ENCODE data around the gene ADAMTSL5.

ADAMTSL5 gene

DNA sequence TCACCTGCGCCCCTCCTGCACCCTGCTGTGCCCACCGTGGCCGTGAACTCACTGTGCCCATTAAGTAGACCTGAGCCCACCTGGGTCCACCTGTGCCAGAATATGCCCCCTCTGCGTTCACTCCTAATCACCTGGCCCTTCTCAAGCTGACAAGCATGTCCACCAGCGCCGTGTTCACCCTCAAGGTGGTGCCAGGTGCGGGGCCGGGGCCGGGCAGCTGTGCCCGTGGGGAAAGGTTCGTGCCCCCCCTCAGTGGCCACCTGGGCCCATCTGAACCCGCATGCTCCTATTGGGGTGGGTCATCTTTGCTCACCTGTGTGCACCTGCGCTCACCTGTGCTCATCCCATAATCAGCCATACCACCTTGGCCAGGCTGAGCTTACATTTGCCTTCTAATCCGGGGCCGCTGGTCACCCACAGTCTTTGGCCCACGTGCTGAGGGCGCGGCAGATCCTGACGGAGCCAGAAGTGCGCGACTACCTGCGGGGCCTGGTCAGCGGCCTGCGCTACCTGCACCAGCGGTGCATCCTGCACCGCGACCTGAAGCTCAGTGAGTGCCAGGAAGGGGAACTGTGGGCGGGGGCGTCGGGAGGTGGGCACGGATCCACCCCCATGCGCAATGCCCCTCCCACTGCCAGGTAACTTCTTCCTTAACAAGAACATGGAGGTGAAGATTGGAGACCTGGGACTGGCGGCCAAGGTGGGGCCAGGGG lies 13.4 kb upstream of the ADAMTSL5 start:
- Histone ChIP-seq H3K27me3 (ENCODE audit: insufficient read depth, poor library complexity, severe bottlenecking) (peaks cover 31% of the 10 kb centered on the region), H3K27ac (ENCODE audit: poor library complexity, severe bottlenecking) (no peak overlapping the region)
- TF ChIP-seq CTCF (IDR thresholded peaks at IDR 0.05; ENCODE audit: poor library complexity, severe bottlenecking), result no peak

DNA sequence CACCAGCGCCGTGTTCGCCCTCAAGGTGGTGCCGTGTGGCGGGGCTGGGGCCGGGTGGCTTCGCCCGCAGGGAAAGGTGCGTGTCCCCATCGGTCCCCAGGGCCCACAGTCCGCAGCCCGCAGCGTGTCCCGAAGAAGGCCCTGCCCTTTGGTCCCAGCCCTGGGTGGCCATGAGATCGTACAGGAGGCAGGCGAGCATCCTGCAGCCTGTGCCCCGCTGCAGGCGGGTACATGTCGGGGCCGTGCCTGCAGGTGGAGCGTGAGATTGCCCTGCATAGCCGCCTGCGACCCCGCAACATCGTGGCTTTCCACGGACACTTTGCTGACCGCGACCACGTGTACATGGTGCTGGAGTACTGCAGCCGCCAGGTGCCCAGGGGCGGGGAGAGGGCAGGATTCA lies 12.5 kb upstream of the ADAMTSL5 start:
- ATAC-seq (ENCODE audit: low read depth) (no peak; the same call in 2 of the 3 replicates), DNase-seq (ENCODE audit: low spot score) (no peak)
- H3K36me3 ChIP-seq (ENCODE audit: low read depth), result no peaks in the 10 kb centered on the region
- no peaks in the 10 kb centered on the region for H3K9me3 ChIP-seq (ENCODE audit: severe bottlenecking)
- no peak overlapping the region for H3K4me3 ChIP-seq (ENCODE audit: severe bottlenecking)
- H3K4me1 ChIP-seq (ENCODE audit: insufficient read depth, poor library complexity, severe bottlenecking), result no peaks in the 10 kb centered on the region
- H3K27me3 ChIP-seq (ENCODE audit: insufficient read depth, poor library complexity, severe bottlenecking), result peaks cover 31% of the 10 kb centered on the region
- no peak for TF ChIP-seq CTCF (IDR thresholded peaks at IDR 0.05; ENCODE audit: poor library complexity, severe bottlenecking)
- H3K27ac ChIP-seq (ENCODE audit: poor library complexity, severe bottlenecking), result no peak overlapping the region

More for the DNA sequence above, 13.4 kb upstream of the ADAMTSL5 start:
- DNase-seq (ENCODE audit: low spot score), result no peak
- Histone ChIP-seq H3K4me3 (ENCODE audit: severe bottlenecking) (no peak overlapping the region), H3K36me3 (ENCODE audit: low read depth) (no peaks in the 10 kb centered on the region), H3K9me3 (ENCODE audit: severe bottlenecking) (no peaks in the 10 kb centered on the region), H3K4me1 (ENCODE audit: insufficient read depth, poor library complexity, severe bottlenecking) (no peaks in the 10 kb centered on the region)
- no peak for ATAC-seq (ENCODE audit: low read depth)

DNA sequence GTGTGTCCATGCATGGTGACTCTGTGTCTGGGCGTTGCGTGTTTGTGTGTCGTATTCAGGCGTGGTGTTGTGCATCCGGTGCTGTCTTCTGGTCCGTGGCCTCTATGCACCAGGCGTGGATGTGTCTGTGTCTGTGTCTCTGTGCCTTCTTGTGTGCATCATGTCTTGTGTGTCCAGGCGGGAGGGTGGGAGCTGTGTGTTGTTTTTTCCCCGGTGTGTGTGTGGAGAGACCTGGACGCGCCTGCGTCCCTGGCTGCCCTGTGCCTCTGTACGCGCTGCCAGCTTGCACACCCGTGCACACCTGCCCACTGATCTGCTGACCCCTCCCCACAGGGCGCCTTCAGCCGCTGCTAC lies 12.1 kb upstream of the ADAMTSL5 start:
- Histone ChIP-seq H3K4me3 (ENCODE audit: severe bottlenecking) (no peak overlapping the region), H3K4me1 (ENCODE audit: insufficient read depth, poor library complexity, severe bottlenecking) (no peaks in the 10 kb centered on the region), H3K36me3 (ENCODE audit: low read depth) (no peaks in the 10 kb centered on the region), H3K9me3 (ENCODE audit: severe bottlenecking) (no peaks in the 10 kb centered on the region), H3K27me3 (ENCODE audit: insufficient read depth, poor library complexity, severe bottlenecking) (peaks cover 31% of the 10 kb centered on the region), H3K27ac (ENCODE audit: poor library complexity, severe bottlenecking) (no peak overlapping the region)
- no peak for TF ChIP-seq CTCF (IDR thresholded peaks at IDR 0.05; ENCODE audit: poor library complexity, severe bottlenecking)
- DNase-seq (ENCODE audit: low spot score) (no peak), ATAC-seq (ENCODE audit: low read depth) (no peak)

- DNase-seq (ENCODE audit: low spot score), result no peak
- no peak for TF ChIP-seq CTCF (IDR thresholded peaks at IDR 0.05; ENCODE audit: poor library complexity, severe bottlenecking)
- ATAC-seq (ENCODE audit: low read depth), result no peak
- Histone ChIP-seq H3K27ac (ENCODE audit: poor library complexity, severe bottlenecking) (no peak overlapping the region), H3K36me3 (ENCODE audit: low read depth) (no peaks in the 10 kb centered on the region), H3K4me3 (ENCODE audit: severe bottlenecking) (no peak overlapping the region), H3K4me1 (ENCODE audit: insufficient read depth, poor library complexity, severe bottlenecking) (no peaks in the 10 kb centered on the region), H3K27me3 (ENCODE audit: insufficient read depth, poor library complexity, severe bottlenecking) (peaks cover 31% of the 10 kb centered on the region), H3K9me3 (ENCODE audit: severe bottlenecking) (no peaks in the 10 kb centered on the region)
These were observed 11.6 kb upstream of the ADAMTSL5 start for GRCh38 chr19:1524287-1524971.

Measured in RWPE2 (cell line).